ENCODE results near the gene SMPD2.
A peak's percentile ranks its signal among the peaks of the same experiment; 100 is the strongest.

SMPD2 gene

GRCh38 chr6:109441069-109441816, 719 bp downstream of the SMPD2 start:
- peak; percentile 32 to 45 for DNase-seq
- no peaks in the 10 kb centered on the region for H3K27me3 Mint-ChIP-seq
- H3K27ac Mint-ChIP-seq, result peak overlapping the region; percentile 92 to 94
- peak overlapping the region; percentile 88 to 96 for H3K4me3 Mint-ChIP-seq
- H3K9me3 Mint-ChIP-seq, result no peaks in the 10 kb centered on the region
- ATAC-seq, result peak; percentile 34
- H3K4me1 Mint-ChIP-seq, result peaks cover 41% of the 10 kb centered on the region

GRCh38 chr6:109442393-109442924, 1.9 kb downstream of the SMPD2 start:
- no peaks in the 10 kb centered on the region for H3K27me3 Mint-ChIP-seq
- no peaks in the 10 kb centered on the region for H3K9me3 Mint-ChIP-seq
- peak overlapping the region; percentile 88 to 96 for H3K4me3 Mint-ChIP-seq
- DNase-seq (no peak), ATAC-seq (no peak)
- H3K27ac Mint-ChIP-seq, result no peak overlapping the region
- peaks cover 41% of the 10 kb centered on the region for H3K4me1 Mint-ChIP-seq

GRCh38 chr6:109443425-109443950, 3.0 kb downstream of the SMPD2 start:
- DNase-seq, result no peak
- H3K4me1 Mint-ChIP-seq, result peaks cover 50% of the 10 kb centered on the region
- no peak for ATAC-seq
- no peak overlapping the region for H3K4me3 Mint-ChIP-seq
- H3K9me3 Mint-ChIP-seq, result no peaks in the 10 kb centered on the region
- no peaks in the 10 kb centered on the region for H3K27me3 Mint-ChIP-seq
- H3K27ac Mint-ChIP-seq, result peak overlapping the region in 1 of 2 donors; percentile 69

GRCh38 chr6:109445382-109445781, 4.9 kb downstream of the SMPD2 start:
- Mint-ChIP-seq H3K9me3 (no peaks in the 10 kb centered on the region), H3K27me3 (no peaks in the 10 kb centered on the region), H3K27ac (peak overlapping the region in 1 of 2 donors; percentile 89), H3K4me3 (no peak overlapping the region), H3K4me1 (peaks cover 69% of the 10 kb centered on the region)
- ATAC-seq (no peak), DNase-seq (no peak)

GRCh38 chr6:109446072-109446471, 5.5 kb downstream of the SMPD2 start:
- Mint-ChIP-seq H3K27me3 (no peaks in the 10 kb centered on the region), H3K9me3 (no peaks in the 10 kb centered on the region), H3K4me1 (peaks cover 75% of the 10 kb centered on the region), H3K4me3 (no peak overlapping the region), H3K27ac (no peak overlapping the region)
- ATAC-seq, result no peak
- no peak for DNase-seq

GRCh38 chr6:109446541-109446940, 6.0 kb downstream of the SMPD2 start:
- Mint-ChIP-seq H3K9me3 (no peaks in the 10 kb centered on the region), H3K27me3 (no peaks in the 10 kb centered on the region), H3K4me3 (no peak overlapping the region), H3K27ac (no peak overlapping the region), H3K4me1 (peaks cover 70% of the 10 kb centered on the region)
- ATAC-seq (no peak), DNase-seq (no peak)

- H3K4me1 Mint-ChIP-seq, result peaks cover 69% of the 10 kb centered on the region
- no peak overlapping the region for H3K4me3 Mint-ChIP-seq
- no peak for ATAC-seq
- DNase-seq, result no peak
- no peaks in the 10 kb centered on the region for H3K9me3 Mint-ChIP-seq
- H3K27ac Mint-ChIP-seq, result no peak overlapping the region
- H3K27me3 Mint-ChIP-seq, result no peaks in the 10 kb centered on the region
These were observed 6.6 kb downstream of the SMPD2 start for GRCh38 chr6:109447087-109447486.

GRCh38 chr6:109447878-109448555, 7.5 kb downstream of the SMPD2 start:
- H3K4me3 Mint-ChIP-seq, result no peak overlapping the region

GRCh38 chr6:109448615-109449014, 8.1 kb downstream of the SMPD2 start:
- H3K27me3 Mint-ChIP-seq, result no peaks in the 10 kb centered on the region
- no peaks in the 10 kb centered on the region for H3K9me3 Mint-ChIP-seq
- H3K4me1 Mint-ChIP-seq, result peaks cover 69% of the 10 kb centered on the region
- no peak overlapping the region for H3K27ac Mint-ChIP-seq
- no peak for ATAC-seq
- H3K4me3 Mint-ChIP-seq, result no peak overlapping the region
- DNase-seq, result no peak

More at GRCh38 chr6:109447878-109448555, 7.5 kb downstream of the SMPD2 start:
- Mint-ChIP-seq H3K27me3 (no peaks in the 10 kb centered on the region), H3K4me1 (peaks cover 69% of the 10 kb centered on the region), H3K27ac (no peak overlapping the region), H3K9me3 (no peaks in the 10 kb centered on the region)
- no peak for DNase-seq
- no peak for ATAC-seq

- peaks cover 70% of the 10 kb centered on the region for H3K4me1 Mint-ChIP-seq
- ATAC-seq (peak; percentile 27), DNase-seq (no peak)
- no peak overlapping the region for H3K27ac Mint-ChIP-seq
- no peaks in the 10 kb centered on the region for H3K9me3 Mint-ChIP-seq
- no peaks in the 10 kb centered on the region for H3K27me3 Mint-ChIP-seq
- H3K4me3 Mint-ChIP-seq, result no peak overlapping the region
These were observed 8.7 kb downstream of the SMPD2 start for GRCh38 chr6:109449064-109449794.

- peaks cover 72% of the 10 kb centered on the region for H3K4me1 Mint-ChIP-seq
- peak overlapping the region; percentile 83 to 90 for H3K27ac Mint-ChIP-seq
- peak in 1 of 2 donors; percentile 47 for DNase-seq
- peak; percentile 70 for ATAC-seq
- H3K27me3 Mint-ChIP-seq, result no peaks in the 10 kb centered on the region
- peak overlapping the region; percentile 21 to 76 for H3K4me3 Mint-ChIP-seq
- no peaks in the 10 kb centered on the region for H3K9me3 Mint-ChIP-seq
These were observed 9.5 kb downstream of the SMPD2 start for GRCh38 chr6:109449795-109450673.

- ATAC-seq (no peak), DNase-seq (no peak)
- Mint-ChIP-seq H3K27ac (no peak overlapping the region), H3K27me3 (no peaks in the 10 kb centered on the region), H3K9me3 (no peaks in the 10 kb centered on the region), H3K4me1 (peaks cover 66% of the 10 kb centered on the region), H3K4me3 (no peak overlapping the region)
These were observed 10.3 kb downstream of the SMPD2 start for GRCh38 chr6:109450801-109451200.

GRCh38 chr6:109451376-109451775, 10.9 kb downstream of the SMPD2 start:
- DNase-seq, result no peak
- Mint-ChIP-seq H3K4me1 (peaks cover 70% of the 10 kb centered on the region), H3K27me3 (no peaks in the 10 kb centered on the region), H3K9me3 (no peaks in the 10 kb centered on the region), H3K27ac (no peak overlapping the region), H3K4me3 (no peak overlapping the region)
- no peak for ATAC-seq

- H3K27me3 Mint-ChIP-seq, result no peaks in the 10 kb centered on the region
- no peak for DNase-seq
- no peak overlapping the region for H3K27ac Mint-ChIP-seq
- H3K4me3 Mint-ChIP-seq, result no peak overlapping the region
- no peak for ATAC-seq
- peaks cover 78% of the 10 kb centered on the region for H3K4me1 Mint-ChIP-seq
- no peaks in the 10 kb centered on the region for H3K9me3 Mint-ChIP-seq
These were observed 11.7 kb downstream of the SMPD2 start for GRCh38 chr6:109452181-109452580.

- ATAC-seq (no peak), DNase-seq (no peak)
- H3K4me3 Mint-ChIP-seq, result no peak overlapping the region
- H3K4me1 Mint-ChIP-seq, result peaks cover 82% of the 10 kb centered on the region
- H3K27me3 Mint-ChIP-seq, result no peaks in the 10 kb centered on the region
- peak overlapping the region in 1 of 2 donors; percentile 54 for H3K27ac Mint-ChIP-seq
- H3K9me3 Mint-ChIP-seq, result no peaks in the 10 kb centered on the region
These were observed 12.6 kb downstream of the SMPD2 start for GRCh38 chr6:109453156-109453555.
